OCI-LY3 (cell line): ENCODE data around the gene ZNF283.

Experiments
- CTCF ChIP-seq: fragments of 200-600, 300-600 bp; sonication (generic); IDR thresholded peaks from 2 replicates; pipeline ENCODE4 v1.5.1; 2014; ENCODE audit warnings: antibody characterized with exemption, low read length, low read depth
- EZH2phosphoT487 ChIP-seq: fragments of 200-600 bp; shearing (Covaris generic); IDR thresholded peaks from 2 replicates; pipeline ENCODE4 v1.6.1; 2018; ENCODE audit warnings: antibody characterized with exemption, mixed run types, low read depth

GRCh38 chr19:43797556-43797955 lies 29.6 kb upstream of the ZNF283 start:
- no peak for TF ChIP-seq CTCF
- TF ChIP-seq EZH2phosphoT487: no peak
